ENCODE data around the gene MGME1. TPM values are rescaled to one million over a fixed set of nuclear protein-coding genes. Genes with fewer than 3 reads are reported as not detected.

Gene MGME1
- total and polyA plus RNA-seq, 2 of the 13 experiments (the other 11 are each of a cell fraction or from before 2014, with no cell fraction given), result 36.7 to 66.6 TPM

GRCh38 chr20:18032977-18033892 is 64.4 kb downstream of the MGME1 start:
- H3K9me3 ChIP-seq (ENCODE audit: low read length), result no peaks in the 10 kb centered on the region
- H4K20me1 ChIP-seq (ENCODE audit: insufficient read depth, low read length), result no peaks in the 10 kb centered on the region
- no peak overlapping the region for H3K9ac ChIP-seq (ENCODE audit: insufficient read depth, low read depth, low read length)
- no peak overlapping the region for H3K4me3 ChIP-seq (replicated peaks in 1 of 3; ENCODE audit: insufficient read depth in 1 of 3, low read depth in 2 of 3, low read length in 3 of 3)
- peaks cover 44% of the 10 kb centered on the region for H3K4me1 ChIP-seq (ENCODE audit: insufficient read depth, low read length)
- peak overlapping the region; percentile 30 for H3K4me2 ChIP-seq (ENCODE audit: low read depth, low read length)
- H3K36me3 ChIP-seq (replicated peaks in 1 of 2; ENCODE audit: control insufficient read depth in 1 of 2, insufficient read depth in 2 of 2, low read length in 2 of 2), result no peaks in the 10 kb centered on the region
- H3K27ac ChIP-seq (ENCODE audit: extremely low read length, insufficient read depth, low read length), result no peak overlapping the region
- ATAC-seq (peak; percentile 52), FAIRE-seq (peak; percentile 73), DNase-seq (ENCODE audit: low spot score) (peak; percentile 89)
- POLR2A ChIA-PET, result no interaction called here
- in situ Hi-C loops (cut with HindIII; ENCODE audit: extremely low pct_ligation_motif_present, low pct_unique_long_range_greater_than_20kb), result no loop called here
- H2AFZ ChIP-seq (ENCODE audit: low read length), result no peak overlapping the region
- intact Hi-C loops (cut with micrococcal nuclease; ENCODE audit: unreplicated experiment), result no loop called here
- no peaks in the 10 kb centered on the region for H3K79me2 ChIP-seq (ENCODE audit: insufficient read depth, low read length)
- 27% methylated on average over 17 of the region's 17 CpGs for WGBS (ENCODE audit: low lambda C conversion rate)
- CTCF ChIA-PET (ENCODE audit: low intra/inter-chr PET ratio, low total read pairs), result interaction anchor here (0.9 kb wide), 1 partner anchor 243 kb away, joined by 3 read pairs; no protein-coding TSS in a partner anchor
- peaks cover 0 to 30% of the 10 kb centered on the region in 2 experiments; a peak in 3 of 5 replicates for H3K27me3 ChIP-seq (ENCODE audit: control insufficient read depth in 1 of 2, insufficient read depth in 2 of 2, low read length in 2 of 2)
- BruUV-seq (replicated peaks), result no TSS peak
- TF ChIP-seq ZNF7 (CRISPR knock-in tag; IDR thresholded peaks at IDR 0.05) (0 out of 2 replicates have a peak, but pooled peaks have one; percentile 40), ZC3H13 (CRISPR knock-in tag; IDR thresholded peaks at IDR 0.05) (no peak), AHR (CRISPR knock-in tag; IDR thresholded peaks at IDR 0.05) (0 out of 2 replicates have a peak, but pooled peaks have one; percentile 33), ZMYM4 (CRISPR knock-in tag; IDR thresholded peaks at IDR 0.05) (0 out of 2 replicates have a peak, but pooled peaks have one; percentile 14), TEAD3 (CRISPR knock-in tag; optimal IDR thresholded peaks at IDR 0.05; ENCODE audit: borderline replicate concordance) (peak; percentile 35), HNF1A (IDR thresholded peaks at IDR 0.05; ENCODE audit: low read depth) (no peak), HNF1A (CRISPR knock-in tag; IDR thresholded peaks at IDR 0.05; ENCODE audit: borderline replicate concordance) (0 out of 2 replicates have a peak, but pooled peaks have one; percentile 18), SKIL (CRISPR knock-in tag; IDR thresholded peaks at IDR 0.05; ENCODE audit: borderline replicate concordance) (no peak), ZFP91 (CRISPR knock-in tag; IDR thresholded peaks at IDR 0.05; ENCODE audit: borderline replicate concordance) (no peak), SOX6 (IDR thresholded peaks at IDR 0.05) (no peak), SOX6 (CRISPR knock-in tag; IDR thresholded peaks at IDR 0.05) (peak; percentile 65), GATAD2A (CRISPR knock-in tag; IDR thresholded peaks at IDR 0.05) (peak; percentile 42; the same call in 1 of the 2 replicates), GTF3A (CRISPR knock-in tag; conservative IDR thresholded peaks at IDR 0.05) (no peak), SOX13 (IDR thresholded peaks at IDR 0.05) (no peak), SOX13 (CRISPR knock-in tag; conservative IDR thresholded peaks at IDR 0.05 in 1 of 2, IDR thresholded peaks at IDR 0.05 in 1 of 2) (peak in 1 of 2 experiments; percentile 78; a peak in 2 of 4 replicates), SRY (CRISPR knock-in tag; IDR thresholded peaks at IDR 0.05) (no peak)

Data from HepG2 (cell line).